ENCODE measurements around the gene HCN4.

Gene HCN4

GRCh38 chr15:73318463-73319351 lies 50.1 kb downstream of the HCN4 start:
- DNase-seq (ENCODE audit: low read depth): peak; percentile 66
- TF ChIP-seq MAX (IDR thresholded peaks at IDR 0.05; ENCODE audit: low read depth, low read length) (no peak), MYC (IDR thresholded peaks at IDR 0.05; ENCODE audit: low read depth, low read length) (no peak), CTCF (IDR thresholded peaks at IDR 0.05; ENCODE audit: low read depth, low read length) (no peak), POLR2A (IDR thresholded peaks at IDR 0.05; ENCODE audit: extremely low read depth, insufficient read length) (no peak)
- H3K4me3 ChIP-seq (ENCODE audit: low read depth, low read length): no peak overlapping the region

- peak; percentile 18 for DNase-seq (ENCODE audit: low read depth)
- no peak overlapping the region for H3K4me3 ChIP-seq (ENCODE audit: low read depth, low read length)
- TF ChIP-seq CTCF (IDR thresholded peaks at IDR 0.05; ENCODE audit: low read depth, low read length) (no peak), MAX (IDR thresholded peaks at IDR 0.05; ENCODE audit: low read depth, low read length) (no peak), MYC (IDR thresholded peaks at IDR 0.05; ENCODE audit: low read depth, low read length) (no peak), POLR2A (IDR thresholded peaks at IDR 0.05; ENCODE audit: extremely low read depth, insufficient read length) (no peak)
These were observed 50.9 kb downstream of the HCN4 start for GRCh38 chr15:73317651-73318462.

- TF ChIP-seq CTCF (IDR thresholded peaks at IDR 0.05; ENCODE audit: low read depth, low read length) (no peak), MAX (IDR thresholded peaks at IDR 0.05; ENCODE audit: low read depth, low read length) (no peak), POLR2A (IDR thresholded peaks at IDR 0.05; ENCODE audit: extremely low read depth, insufficient read length) (no peak), MYC (IDR thresholded peaks at IDR 0.05; ENCODE audit: low read depth, low read length) (no peak)
- no peak overlapping the region for H3K4me3 ChIP-seq (ENCODE audit: low read depth, low read length)
- DNase-seq (ENCODE audit: low read depth): no peak
These were observed 54.9 kb downstream of the HCN4 start for GRCh38 chr15:73313861-73314260.

GRCh38 chr15:73308305-73308704 lies 60.5 kb downstream of the HCN4 start:
- H3K4me3 ChIP-seq (ENCODE audit: low read depth, low read length): no peak overlapping the region
- TF ChIP-seq MYC (IDR thresholded peaks at IDR 0.05; ENCODE audit: low read depth, low read length) (no peak), MAX (IDR thresholded peaks at IDR 0.05; ENCODE audit: low read depth, low read length) (no peak), CTCF (IDR thresholded peaks at IDR 0.05; ENCODE audit: low read depth, low read length) (no peak), POLR2A (IDR thresholded peaks at IDR 0.05; ENCODE audit: extremely low read depth, insufficient read length) (no peak)
- DNase-seq (ENCODE audit: low read depth): no peak

GRCh38 chr15:73305331-73306211 lies 63.2 kb downstream of the HCN4 start:
- TF ChIP-seq CTCF (IDR thresholded peaks at IDR 0.05; ENCODE audit: low read depth, low read length) (peak; percentile 59), MYC (IDR thresholded peaks at IDR 0.05; ENCODE audit: low read depth, low read length) (no peak)
- H3K4me3 ChIP-seq (ENCODE audit: low read depth, low read length): no peak overlapping the region
- peak; percentile 78 for DNase-seq (ENCODE audit: low read depth)
